Mesenteric fat pad (tissue), 1 donor: ENCODE data around the gene DNM3. TPM values are rescaled to one million over a fixed set of nuclear protein-coding genes. Genes with fewer than 3 reads are reported as not detected.

ENCODE experiments used
- DNase-seq: peaks from one replicate; pipeline ENCODE4 v3.0.0-alpha.2; 2020; ENCODE audit warnings: low spot score
- total RNA-seq: library from RNA; stranded (reverse); fragmentation: NEBNext Ultra II Directional; extraction: Animal tissue kit (Norgen Biotek cat#: 25700); gene quantifications from one replicate; pipeline ENCODE4 v1.2.1, GENCODE V29; 2021
- donor health status: DM: yes; HTN: yes; CAD: no.

The DNM3 gene
- total RNA-seq, 1 donor from 2014 or later = 5.1 TPM

DNA sequence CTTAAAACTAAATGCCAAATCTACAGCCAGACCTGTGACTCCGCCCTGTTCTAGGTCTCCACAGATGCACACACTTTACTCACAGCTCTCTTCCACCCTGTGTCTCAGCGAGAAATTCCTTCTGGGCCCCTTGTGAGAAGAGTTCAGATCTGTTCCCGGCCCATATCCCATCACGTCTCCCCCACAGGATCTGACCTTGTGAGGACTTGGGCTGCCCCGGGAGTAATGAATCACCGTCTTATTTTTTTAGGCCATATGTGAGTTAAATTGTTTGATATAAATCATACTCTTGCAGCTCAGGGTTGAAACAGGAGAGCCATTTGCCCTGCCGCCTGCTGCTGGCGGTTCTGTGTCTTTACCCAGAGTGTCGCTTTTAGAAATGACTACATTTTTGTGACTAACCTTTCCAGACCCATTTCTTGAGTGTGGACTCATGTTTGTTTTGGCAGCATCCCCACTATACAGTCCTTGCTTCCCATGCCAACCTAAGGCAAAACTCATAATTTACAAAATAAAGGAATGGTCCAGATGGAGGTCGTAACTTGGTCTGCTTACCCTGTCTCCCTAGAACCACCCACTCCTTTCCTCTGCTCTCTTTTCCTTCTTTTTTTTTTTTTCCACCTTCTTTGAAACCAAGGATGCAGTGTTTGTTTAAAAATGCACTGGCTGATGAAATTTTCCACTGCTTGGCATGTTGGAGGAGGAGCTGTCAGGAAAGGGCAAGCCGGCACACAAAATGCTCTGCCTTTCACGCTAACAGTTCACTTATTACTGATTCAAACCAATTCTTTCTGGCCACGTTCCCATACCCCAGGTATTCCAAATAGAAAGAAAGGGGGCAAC lies 481.1 kb downstream of the DNM3 start:
- no peak for DNase-seq

DNA sequence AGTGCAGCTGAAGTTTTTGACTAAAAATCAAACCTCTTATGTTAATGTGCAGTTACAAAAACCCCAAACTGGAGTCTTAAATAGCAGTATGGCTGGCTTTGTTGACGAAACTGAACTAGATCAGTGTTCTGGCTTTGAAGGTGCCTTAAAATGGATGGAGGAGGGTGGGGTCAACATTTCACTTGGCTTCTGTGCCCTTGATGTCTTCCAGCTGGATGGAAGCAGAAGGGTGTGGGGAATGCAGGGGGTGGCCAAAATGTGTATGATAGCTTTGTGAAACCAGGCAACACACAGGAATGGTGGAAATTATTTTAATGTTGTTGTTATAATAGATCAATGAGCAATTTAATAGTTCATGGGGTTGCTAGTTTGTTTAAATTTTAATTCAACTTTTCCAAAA lies 482.4 kb downstream of the DNM3 start:
- DNase-seq = no peak

DNA sequence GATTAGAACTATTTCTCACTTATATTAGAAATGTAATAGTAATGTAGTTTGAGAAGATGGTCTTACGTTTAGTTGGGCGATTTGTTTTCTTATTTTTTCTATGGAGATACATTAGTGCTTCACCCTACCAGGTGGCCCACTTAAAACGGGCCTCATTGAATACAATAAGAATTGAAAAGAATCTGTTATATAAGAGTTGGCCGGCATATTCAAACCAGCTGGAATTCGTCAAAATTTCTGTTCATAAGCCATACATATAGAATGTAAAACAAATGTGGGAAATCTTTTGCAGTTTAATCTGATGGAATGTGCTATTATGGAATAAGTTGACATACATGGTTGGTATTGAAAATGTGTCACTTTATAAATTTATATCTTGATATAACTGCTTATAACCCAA lies 482.8 kb downstream of the DNM3 start:
- DNase-seq = no peak

DNA sequence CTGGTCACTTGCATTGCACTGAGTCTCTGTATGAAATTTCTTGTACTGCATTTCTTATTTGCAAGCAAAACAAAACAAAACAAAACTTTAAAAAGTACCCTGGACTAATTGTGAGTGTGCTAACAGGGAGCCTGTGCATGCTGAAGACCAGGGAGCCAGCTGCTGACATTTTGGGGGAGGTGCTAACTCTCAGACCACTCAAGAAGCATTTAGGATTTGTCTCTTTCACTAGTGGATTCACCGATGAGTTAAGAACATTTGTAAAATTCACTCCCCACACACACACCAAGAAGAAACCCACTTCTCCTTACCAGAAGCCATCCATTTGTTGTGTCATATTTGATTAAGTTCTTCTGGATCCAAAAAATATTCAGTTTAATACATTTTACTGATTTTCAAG lies 483.5 kb downstream of the DNM3 start:
- no peak for DNase-seq

DNA sequence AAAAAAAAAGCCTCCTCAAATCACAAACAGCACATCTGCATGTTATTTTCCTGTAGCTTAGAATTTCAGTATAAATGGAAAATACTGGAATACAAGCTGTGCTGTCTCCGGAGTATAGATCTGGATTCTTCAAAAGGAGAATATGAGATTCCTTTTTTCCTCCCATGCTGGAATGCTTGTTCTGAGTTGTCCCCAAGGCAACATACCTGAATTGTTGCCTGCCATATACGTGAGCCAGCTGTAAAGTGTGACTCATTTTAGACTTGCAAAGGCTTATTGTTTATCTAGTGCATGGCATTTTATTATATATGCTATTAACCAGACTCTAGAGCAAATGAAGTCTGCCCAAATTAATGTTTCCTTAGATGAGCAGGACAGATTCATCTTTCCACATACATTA lies 484.2 kb downstream of the DNM3 start:
- no peak for DNase-seq

DNA sequence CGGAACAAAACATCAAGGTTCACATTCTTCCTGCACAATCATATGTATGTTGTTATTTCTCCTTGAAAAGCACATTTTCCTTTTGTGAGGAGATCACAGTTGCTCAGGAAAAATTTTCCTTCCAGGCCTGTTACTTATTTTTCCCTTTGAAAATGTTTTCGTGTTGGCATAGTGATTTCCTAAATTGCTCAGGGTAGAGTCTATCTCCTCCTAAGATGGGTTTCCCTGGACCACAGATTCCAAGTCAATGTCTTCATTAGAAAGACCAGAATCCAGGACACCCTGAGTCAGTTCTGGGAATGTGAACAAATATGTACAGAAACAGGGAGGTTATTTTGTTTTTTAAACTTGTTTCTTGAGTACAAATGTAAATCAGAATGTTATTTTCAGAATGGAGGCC lies 484.8 kb downstream of the DNM3 start:
- no peak for DNase-seq

DNA sequence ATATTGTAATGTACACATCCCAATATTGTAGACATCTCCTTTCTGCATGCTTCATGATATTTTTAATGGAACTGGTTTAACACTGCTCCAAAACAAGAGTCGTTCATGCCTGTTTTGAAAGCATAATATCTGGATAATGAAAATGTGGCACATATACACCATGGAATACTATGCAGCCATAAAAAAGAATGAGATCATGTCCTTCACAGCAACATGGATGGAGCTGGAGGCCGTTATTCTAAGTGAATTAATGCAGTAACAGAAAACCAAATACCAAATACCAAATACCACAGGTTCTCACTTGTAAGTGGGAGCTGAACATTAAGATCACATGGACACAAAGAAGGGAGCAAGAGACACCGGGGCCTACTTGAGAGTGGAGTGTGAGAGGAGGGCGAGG lies 487.0 kb downstream of the DNM3 start:
- no peak for DNase-seq

DNA sequence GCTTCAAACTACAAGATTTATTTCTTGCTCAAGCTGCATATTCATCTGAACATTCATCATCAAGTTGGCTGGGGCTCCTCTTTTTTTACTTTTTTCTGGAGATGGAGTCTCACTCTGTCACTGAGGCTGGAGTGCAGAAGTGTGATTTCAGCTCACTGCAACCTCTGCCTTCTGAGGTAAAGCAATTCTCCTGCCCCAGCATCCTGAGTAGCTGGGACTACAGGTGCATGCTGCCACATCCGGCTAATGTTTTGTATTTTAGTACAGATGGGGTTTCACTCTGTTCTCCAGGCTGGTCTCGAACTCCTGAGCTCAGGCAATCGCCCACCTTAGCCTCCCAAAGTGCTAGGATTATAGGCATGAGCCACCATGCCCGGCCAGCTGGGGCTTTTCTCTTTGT lies 490.9 kb downstream of the DNM3 start:
- DNase-seq = no peak

DNA sequence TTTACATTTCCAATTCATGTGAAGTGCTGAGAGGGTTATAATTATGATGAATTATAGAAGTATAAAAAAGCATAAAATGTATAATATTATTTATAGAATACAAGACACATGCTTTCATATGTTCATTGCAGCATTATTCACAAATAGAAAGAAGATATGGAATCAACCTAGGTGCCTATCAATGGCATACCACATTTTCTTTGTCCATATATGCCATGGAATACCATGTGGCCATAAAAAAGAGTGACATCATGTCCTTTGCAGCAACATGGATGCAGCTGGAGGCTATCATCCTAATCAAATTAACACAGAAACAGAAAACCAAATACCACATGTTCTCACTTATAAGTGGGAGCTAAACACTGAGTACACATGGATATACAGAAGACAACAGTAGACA lies 494.1 kb downstream of the DNM3 start:
- DNase-seq = no peak

DNA sequence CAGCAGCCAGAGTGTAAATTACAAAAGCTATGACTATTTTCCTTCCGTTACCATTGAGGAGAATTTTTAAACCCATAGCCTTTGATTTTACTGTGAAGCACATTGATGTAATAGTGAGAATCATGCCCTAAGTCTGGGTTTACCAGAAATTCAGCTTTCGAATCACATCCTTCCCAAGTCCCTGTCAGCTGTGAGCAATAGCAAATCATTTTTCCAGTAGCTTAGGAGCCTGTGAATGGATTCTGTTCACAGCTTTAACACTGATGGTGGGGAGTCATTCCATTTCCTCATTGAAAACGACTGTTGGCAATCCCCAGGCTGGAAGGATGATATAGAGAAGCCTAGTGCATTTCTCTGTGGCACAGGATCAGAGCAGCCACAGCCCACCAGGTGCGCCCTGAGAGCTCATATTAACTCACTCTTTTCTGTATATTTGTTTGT lies 497.0 kb downstream of the DNM3 start:
- DNase-seq = no peak

DNA sequence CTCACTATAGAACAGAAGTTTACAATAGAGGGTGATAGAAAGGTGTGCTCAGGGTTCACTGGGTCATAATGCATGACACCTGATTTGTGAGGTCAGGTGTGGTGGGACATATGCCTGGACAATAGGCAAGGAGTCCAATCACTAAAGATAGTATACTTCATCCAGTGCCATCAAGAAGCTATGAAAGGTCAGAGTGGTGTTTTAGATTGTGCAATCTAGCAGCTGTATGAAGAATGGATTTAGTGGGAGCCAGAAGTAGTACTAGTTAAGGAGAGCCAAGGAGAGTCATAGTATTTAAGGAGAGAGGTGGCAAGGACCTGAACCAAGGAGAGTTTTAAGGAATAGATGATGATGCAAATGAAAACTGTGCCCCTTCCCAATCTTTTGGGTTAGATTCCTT lies 498.5 kb downstream of the DNM3 start:
- DNase-seq = no peak

DNA sequence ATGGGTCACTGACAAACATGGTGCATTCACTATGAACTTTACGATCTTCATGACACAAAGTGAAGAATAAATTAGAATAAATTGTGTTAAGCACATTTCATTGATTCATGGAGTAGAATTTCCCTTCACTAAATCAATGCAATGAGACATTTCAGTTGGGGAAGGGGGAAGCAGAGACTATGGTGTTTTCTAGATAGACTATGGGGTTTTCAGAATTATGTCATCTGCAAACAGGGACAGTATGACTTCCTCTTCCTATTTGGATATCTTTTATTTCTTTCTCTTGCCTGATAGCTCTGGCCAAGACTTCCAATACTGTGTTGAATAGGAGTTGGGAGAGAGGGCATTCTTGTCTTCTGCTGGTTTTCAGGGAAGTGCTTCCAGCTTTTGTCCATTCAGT lies 499.2 kb downstream of the DNM3 start:
- no peak for DNase-seq

DNA sequence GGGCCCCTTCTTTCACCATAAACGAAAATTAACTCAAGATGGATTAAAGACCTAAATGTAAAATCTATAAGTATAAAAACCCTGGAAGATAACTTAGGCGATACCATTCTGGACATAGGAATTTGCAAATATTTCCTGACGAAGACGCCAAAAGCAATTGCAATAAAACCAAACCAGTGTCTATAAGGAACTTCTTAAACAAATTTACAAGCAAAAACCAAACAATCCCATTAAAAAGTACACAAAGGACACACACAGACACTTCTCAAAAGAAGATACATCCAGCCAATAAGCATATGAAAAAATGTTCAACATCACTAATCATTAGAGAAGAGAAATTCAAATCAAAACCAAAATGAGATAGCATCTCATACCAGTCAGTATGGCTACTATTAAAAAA lies 500.4 kb downstream of the DNM3 start:
- no peak for DNase-seq

DNA sequence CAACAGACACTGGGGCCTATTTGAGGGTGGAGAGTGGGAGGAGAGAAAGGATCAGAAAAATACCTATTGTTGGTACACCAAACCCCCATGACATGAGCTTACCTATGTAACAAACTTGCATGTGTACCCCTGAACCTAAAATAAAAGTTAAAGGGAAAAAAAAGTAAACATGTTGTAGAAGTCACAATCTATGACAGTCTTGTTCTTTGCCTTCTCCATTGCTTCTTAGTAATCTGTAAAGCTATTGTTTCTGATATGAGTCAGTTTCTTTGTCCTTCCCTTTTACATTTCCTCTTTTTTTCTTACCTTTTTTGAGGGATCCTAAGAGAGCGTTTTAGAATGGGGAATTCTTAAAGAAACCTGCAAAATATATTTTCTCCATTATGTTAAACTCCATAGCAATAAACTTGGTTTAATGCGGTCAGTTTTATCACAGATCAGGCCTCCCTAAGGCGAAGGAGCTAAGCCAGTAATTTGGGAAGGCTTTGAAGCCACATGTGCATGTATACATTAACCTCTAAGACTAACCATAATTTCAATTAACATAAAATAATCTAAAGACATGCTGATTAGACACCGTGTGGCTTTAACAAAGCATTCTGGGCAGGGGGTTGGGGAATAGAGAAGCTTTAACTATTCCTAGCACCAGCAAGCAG lies 501.4 kb downstream of the DNM3 start:
- DNase-seq = no peak

DNA sequence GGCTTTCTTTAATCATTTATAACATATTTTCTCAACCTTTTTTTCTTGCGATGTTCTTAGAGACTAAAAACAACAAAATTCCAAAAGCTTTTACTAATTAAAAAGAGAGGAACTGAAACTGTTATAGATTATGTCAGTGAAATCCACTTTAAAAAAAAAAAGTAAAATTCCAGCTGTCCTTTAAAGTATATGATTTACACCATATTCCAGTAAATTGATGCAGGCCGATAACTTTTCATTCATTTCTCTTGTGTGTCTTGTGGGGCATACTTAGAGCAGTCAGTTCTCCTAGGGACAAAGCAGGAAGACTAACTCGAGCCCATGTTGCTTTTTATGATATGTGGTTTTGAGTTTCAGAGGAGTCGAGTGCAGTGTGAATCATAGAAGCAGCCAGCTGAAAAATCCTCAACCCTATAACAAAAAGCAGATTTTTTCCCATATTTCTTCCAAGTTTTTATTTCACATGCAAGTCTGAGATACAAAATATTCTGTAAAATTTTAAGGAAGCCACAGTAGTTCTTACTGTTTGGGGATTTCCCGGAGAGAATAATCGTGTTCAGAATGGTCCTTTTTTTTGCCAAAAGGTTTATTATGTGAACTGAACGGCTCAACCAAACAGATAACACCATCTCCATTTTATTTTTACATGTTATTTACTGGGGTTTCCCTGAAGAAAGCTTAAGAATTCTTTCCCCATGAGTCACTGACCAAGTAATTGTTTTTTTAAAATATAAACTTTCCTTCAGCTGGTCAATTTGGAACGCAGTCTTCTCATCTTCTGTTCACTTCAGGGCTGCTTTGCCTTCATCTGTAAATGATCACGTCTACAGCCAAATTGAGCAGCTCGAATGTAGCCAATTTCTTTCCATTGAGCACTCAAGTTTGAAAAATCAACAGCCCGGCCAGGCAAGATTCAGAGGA lies 502.2 kb downstream of the DNM3 start:
- no peak for DNase-seq

DNA sequence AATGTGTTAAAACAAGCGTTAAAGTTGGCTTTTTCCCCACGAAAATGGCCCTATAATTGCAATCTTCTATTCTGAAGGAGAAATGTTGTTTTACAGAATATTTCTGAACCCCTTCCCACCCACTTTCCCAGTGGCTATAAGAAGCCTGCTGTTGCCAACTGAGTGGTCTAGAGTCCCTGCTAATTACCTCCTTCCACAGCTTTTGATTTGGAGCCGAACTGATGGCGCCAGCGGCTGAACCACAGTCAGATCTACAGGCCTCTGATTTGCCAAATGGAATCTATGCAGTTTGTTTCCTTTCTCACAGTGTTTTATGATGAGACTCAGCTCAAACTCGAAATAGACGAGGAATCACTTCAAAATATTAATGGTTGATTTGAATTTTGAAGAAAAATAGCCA lies 503.1 kb downstream of the DNM3 start:
- no peak for DNase-seq

DNA sequence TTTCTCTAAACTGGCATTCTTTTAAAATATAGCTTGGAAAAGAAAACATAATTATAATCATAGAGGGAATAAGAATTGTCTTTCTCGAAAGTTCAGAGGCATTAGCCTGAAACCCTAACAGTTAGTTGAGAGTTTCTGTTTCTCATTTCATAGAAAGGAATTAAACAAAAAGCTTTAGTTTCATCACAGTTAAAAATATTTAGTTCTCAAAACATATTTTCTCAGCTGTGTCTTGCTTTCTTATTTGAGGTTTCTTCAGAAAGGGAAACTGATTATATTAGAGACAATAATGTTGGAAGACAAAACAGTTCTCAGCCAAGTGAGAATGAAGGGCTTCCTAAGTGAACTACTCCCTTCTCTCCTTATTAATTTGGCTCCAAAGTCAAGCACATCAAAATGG lies 503.8 kb downstream of the DNM3 start:
- no peak for DNase-seq

DNA sequence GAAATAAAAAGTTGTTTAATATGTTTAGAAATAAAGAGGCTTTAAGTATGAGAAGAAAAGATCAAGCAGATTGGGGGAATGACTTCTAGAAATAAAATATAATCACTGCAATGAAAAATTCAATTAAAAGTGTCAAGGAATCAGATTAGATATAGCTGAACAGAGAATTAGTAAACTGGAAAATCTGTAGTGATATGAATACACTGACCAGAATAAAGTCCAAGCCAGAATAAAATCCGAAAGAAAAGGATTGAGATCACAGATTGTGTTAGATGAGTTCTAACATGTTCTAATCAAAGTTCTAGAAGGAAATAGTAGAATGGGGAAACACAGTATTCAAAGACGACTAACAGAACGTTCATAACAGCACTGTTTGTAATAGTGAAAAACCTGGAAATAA lies 506.1 kb downstream of the DNM3 start:
- DNase-seq = no peak

DNA sequence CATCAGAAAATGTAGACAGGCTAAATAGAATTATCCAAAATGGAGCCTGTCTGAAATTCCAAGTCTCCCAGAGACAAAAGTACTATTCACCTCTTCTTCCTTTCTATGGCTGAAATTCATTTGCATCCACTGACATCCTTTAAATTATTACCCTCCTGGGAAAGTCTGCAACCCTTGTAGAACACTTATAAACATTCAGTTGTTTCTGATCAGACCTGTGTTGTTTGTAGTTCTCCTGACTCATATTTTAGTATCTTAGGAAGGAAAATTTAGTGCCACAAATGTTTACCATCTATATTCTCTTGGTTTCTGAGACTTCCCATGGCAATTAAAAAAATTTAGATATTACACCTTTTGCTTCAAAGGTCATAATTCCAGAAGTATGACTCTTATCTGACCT lies 509.6 kb downstream of the DNM3 start:
- DNase-seq = no peak

DNA sequence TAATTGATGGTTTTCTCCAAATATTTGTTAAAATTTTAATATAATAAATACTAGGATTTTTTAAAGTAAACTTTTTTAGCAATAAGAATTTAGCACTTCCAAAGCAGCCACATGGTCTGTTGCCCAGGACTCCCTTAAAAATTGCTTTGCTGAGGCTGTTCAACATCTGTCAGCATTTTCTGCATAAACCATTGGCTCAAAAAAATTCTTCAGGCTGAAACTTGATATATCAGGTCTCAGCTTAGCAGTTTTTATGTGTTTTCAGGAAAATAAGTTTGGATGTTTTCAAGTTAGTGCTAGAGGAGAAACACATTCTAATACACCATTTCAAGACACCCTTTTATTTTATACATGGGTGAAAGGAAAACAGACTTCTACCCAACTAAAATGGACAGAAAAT lies 510.0 kb downstream of the DNM3 start:
- DNase-seq = no peak

DNA sequence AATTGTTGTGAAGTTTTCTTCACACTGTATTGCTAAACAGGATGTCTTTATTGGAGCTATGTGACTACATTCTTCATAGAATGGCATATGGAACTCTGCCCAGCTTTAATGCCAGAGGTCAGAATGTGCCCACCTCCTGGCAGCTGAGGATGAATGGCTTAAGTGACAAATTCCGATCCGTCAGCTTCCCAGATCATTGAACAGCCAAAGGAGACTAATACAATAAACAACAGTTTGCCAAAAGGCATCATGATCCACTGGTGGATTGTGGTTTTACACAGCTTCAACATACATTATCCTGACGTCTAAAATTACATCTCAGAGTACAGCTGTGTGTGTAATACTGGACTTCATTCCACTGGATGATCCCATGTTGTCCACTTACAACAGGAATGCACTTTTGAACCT lies 510.5 kb downstream of the DNM3 start:
- DNase-seq = no peak

DNA sequence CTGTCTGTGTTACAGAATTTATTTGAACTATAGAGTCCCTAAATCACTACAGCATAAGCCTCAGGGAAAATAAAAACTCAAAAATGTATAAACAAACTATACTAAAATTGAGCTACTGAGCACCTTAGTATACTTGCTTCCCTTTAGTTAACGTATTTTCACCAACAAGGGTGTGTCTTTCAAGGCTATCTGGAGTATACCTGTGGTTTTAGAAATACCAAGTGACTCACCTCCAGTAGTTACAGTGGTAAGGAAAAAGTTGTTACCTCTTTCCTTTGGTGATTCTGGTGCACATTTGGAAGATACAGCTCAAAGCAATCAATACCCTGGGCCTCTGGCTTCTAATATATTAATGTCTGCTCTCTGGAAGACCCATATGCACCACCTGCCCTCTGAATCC lies 511.1 kb downstream of the DNM3 start:
- DNase-seq = no peak
